Measurements from ENCODE around the gene GATD1.

GATD1 gene

GRCh38 chr11:777288-778255 lies at the start of gene GATD1:
TSS of gene GATD1 (minus strand) at chr11:777487. CDS start at chr11:777462, 25 bp downstream.
- intact Hi-C loops (cut with DNase I), result no loop called here
- peak; percentile 69 to 97 (median 92) for DNase-seq

GRCh38 chr11:826836-827145 lies 49.5 kb upstream of the GATD1 start:
- intact Hi-C loops (cut with DNase I), result no loop called here
- DNase-seq, result no peak

GRCh38 chr11:826227-826621 lies 48.9 kb upstream of the GATD1 start:
- intact Hi-C loops (cut with DNase I), result no loop called here
- no peak for DNase-seq

- no peak for DNase-seq
- intact Hi-C loops (cut with DNase I), result no loop called here
Measured at GRCh38 chr11:825366-826226, 48.3 kb upstream of the GATD1 start.

GRCh38 chr11:824942-825341 lies 47.7 kb upstream of the GATD1 start:
- intact Hi-C loops (cut with DNase I), result no loop called here
- no peak for DNase-seq

- peak in 34 of 42 donors; percentile 21 to 88 (median 62) for DNase-seq
Measured at GRCh38 chr11:824292-824880, 47.1 kb upstream of the GATD1 start.

GRCh38 chr11:823441-824291 lies 46.4 kb upstream of the GATD1 start:
- DNase-seq, result no peak
- intact Hi-C loops (cut with DNase I), result no loop called here

More at GRCh38 chr11:824292-824880, 47.1 kb upstream of the GATD1 start:
- intact Hi-C loops (cut with DNase I), result no loop called here

- DNase-seq, result peak in 8 of 42 donors; percentile 42 to 76 (median 56)
- intact Hi-C loops (cut with DNase I), result no loop called here
Measured at GRCh38 chr11:821512-822371, 44.5 kb upstream of the GATD1 start.

GRCh38 chr11:820655-821511 lies 43.6 kb upstream of the GATD1 start:
- DNase-seq, result peak in 16 of 42 donors; percentile 36 to 88 (median 65)
- intact Hi-C loops (cut with DNase I), result no loop called here

- intact Hi-C loops (cut with DNase I), result no loop called here
Measured at GRCh38 chr11:819943-820649, 42.8 kb upstream of the GATD1 start.

GRCh38 chr11:819129-819931 lies 42.0 kb upstream of the GATD1 start:
- peak; percentile 84 to 98 (median 95) for DNase-seq
- intact Hi-C loops (cut with DNase I), result no loop called here

More at GRCh38 chr11:819943-820649, 42.8 kb upstream of the GATD1 start:
- peak; percentile 58 to 90 (median 80) for DNase-seq

- intact Hi-C loops (cut with DNase I), result no loop called here
- DNase-seq, result no peak
Measured at GRCh38 chr11:818396-819128, 41.3 kb upstream of the GATD1 start, which contains the start of gene PNPLA2. TSS of gene PNPLA2 (plus strand) at chr11:818914. CDS start at chr11:819719, 805 bp downstream.

GRCh38 chr11:816433-816779 lies 39.1 kb upstream of the GATD1 start:
- DNase-seq, result peak in 1 of 42 donors; percentile 20
- intact Hi-C loops (cut with DNase I), result no loop called here

GRCh38 chr11:815675-816432 lies 38.6 kb upstream of the GATD1 start:
- no peak for DNase-seq
- intact Hi-C loops (cut with DNase I), result no loop called here

All from head of caudate nucleus (tissue), 42 donors.